Small intestine (tissue), 7 donors: ENCODE results near the gene SERTAD3. TPM values are rescaled to one million over a fixed set of nuclear protein-coding genes. Genes with fewer than 3 reads are reported as not detected.
A peak's percentile ranks its signal among the peaks of the same experiment; 100 is the strongest.
"Not testable (repeated sequence)": the region's sequence is repeated elsewhere in the genome, so short reads cannot be mapped to it uniquely, and the experiment has no call there.

Experiments
- DNase-seq, 2 donors: peaks; one replicate each; pipeline versions ENCODE4 v3.0.0 to v3.0.0-alpha.2; 2013
- FAIRE-seq: peaks from 2 replicates; lab custom pipeline; 2012; peaks lifted over from hg19 to GRCh38; lab: Jason Lieb, UNC
- H3K27ac ChIP-seq, 3 donors: one replicate each; pipeline ENCODE4 v1.5.1; 2013; ENCODE audit warnings: low read length in 2 of 3, mild to moderate bottlenecking in 2 of 3, control low read depth in 1 of 3, inconsistent platforms in 1 of 3, low read depth in 1 of 3, moderate library complexity in 1 of 3
- H3K27me3 ChIP-seq, 3 donors: one replicate each; pipeline ENCODE4 v1.6.1; 2013; ENCODE audit warnings: low read length in 3 of 3, inconsistent platforms in 1 of 3; ENCODE audit not compliant: control insufficient read depth in 3 of 3, insufficient read depth in 3 of 3
- H3K36me3 ChIP-seq, 3 donors: one replicate each; pipeline ENCODE4 v1.6.1; 2013; ENCODE audit warnings: low read length in 3 of 3, inconsistent platforms in 1 of 3, low read depth in 1 of 3, mild to moderate bottlenecking in 1 of 3, moderate library complexity in 1 of 3; ENCODE audit not compliant: control insufficient read depth in 3 of 3, insufficient read depth in 2 of 3
- H3K4me1 ChIP-seq, 3 donors: one replicate each; pipeline ENCODE4 v1.6.1; 2013; ENCODE audit warnings: low read length in 2 of 3, inconsistent platforms in 1 of 3, low read depth in 1 of 3, mild to moderate bottlenecking in 1 of 3, moderate library complexity in 1 of 3; ENCODE audit not compliant: control insufficient read depth in 3 of 3, insufficient read depth in 2 of 3
- H3K4me3 ChIP-seq, 3 donors: one replicate each; pipeline ENCODE4 v1.5.1; 2013; ENCODE audit warnings: low read length in 3 of 3, control low read depth in 1 of 3, inconsistent platforms in 1 of 3, low read depth in 1 of 3, mild to moderate bottlenecking in 1 of 3, moderate library complexity in 1 of 3
- H3K9me3 ChIP-seq, 2 donors: one replicate each; pipeline ENCODE4 v1.6.1; 2013; ENCODE audit warnings: low read depth in 1 of 2, low read length in 1 of 2; ENCODE audit not compliant: control insufficient read depth in 2 of 2, insufficient read depth in 1 of 2
- WGBS, 3 donors: extraction: QIAGEN DNeasy Blood & Tissue Kit; methylation state at CpG; one replicate each; pipeline ENCODE4 v1.1.7; 2013; 5-methylcytosine and 5-hydroxymethylcytosine counted together
- polyA plus RNA-seq, 4 donors: library from polyadenylated mRNA; stranded (reverse) in 3 of 4; unstranded in 1 of 4; fragments of 200-250 nt in 3 of 4; fragments of 120-200 nt in 1 of 4; gene quantifications; one replicate each; pipeline versions ENCODE4 v1.2.1 to v1.2.3, GENCODE V29; 2013
- donor health status: healthy with polysubstance abuse.
- donor health status: control.
- donor health status: control.
- donor health status: Bipolar disorder and iron deficiency.
- donor health status: healthy.

The SERTAD3 gene
- polyA plus RNA-seq, 4 donors: 21.3 to 31.3 (median 28.0) TPM

DNA sequence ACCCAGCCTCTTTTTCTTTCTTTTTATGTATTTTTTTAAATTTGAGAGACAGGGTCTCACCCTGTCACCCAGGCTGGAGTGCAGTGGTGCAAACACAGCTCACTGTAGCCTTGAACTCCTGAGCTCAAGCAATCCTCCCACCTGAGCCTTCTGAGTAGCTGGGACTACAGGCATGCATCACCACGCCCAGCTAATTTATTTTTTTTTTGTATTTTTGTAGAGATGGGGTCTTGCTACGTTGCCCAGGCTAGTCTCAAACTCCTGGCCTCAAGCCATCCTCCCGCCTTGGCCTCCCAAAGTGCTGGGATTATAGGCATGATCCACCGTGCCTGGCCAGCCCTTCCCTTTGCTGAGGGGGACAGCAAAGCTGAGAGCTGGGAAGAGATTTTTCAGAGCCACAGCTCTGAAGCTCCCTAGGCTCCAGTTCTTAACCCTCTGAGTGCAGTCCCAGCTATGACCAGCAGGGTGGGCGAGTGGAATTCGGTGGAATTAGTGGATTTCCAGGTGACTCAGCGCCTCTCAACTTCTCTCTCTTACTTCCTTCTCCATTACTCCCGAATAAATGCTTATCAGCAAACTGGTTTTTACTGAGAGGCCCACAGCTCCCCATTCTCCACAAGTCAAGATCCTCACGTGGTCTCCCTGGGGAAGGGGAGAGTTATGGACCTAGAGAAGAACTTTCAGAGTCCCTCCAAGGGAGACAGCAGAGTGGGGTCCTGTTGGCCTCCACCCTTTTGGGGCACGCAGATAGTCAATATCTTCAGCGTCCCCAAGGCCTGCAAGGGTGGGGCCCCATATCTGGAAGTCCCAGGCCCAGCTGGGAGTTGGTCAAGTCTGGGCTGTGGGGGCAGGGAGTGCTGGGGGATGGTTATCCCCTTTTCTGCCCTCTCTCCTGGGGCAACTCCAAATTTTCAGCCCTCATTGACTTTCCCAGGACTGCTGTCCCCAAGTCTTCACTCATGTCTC lies 20.2 kb upstream of the SERTAD3 start:
- Histone ChIP-seq H3K36me3 (peaks cover 0 to 9% (median 0%) of the 10 kb centered on the region in 3 donors), H3K9me3 (no peaks in the 10 kb centered on the region), H3K27ac (peak overlapping the region; percentile 82 to 94 (median 93)), H3K4me1 (peaks cover 0 to 27% (median 3%) of the 10 kb centered on the region in 3 donors), H3K4me3 (peak overlapping the region in 2 of 3 donors; percentile 65 to 79), H3K27me3 (peaks cover 0 to 18% (median 0%) of the 10 kb centered on the region in 3 donors)
- FAIRE-seq: no peak
- WGBS, 3 donors: 18 to 20% (median 19%) methylated on average over 11 of the region's 11 CpGs
- DNase-seq: peak; percentile 93 to 94

DNA sequence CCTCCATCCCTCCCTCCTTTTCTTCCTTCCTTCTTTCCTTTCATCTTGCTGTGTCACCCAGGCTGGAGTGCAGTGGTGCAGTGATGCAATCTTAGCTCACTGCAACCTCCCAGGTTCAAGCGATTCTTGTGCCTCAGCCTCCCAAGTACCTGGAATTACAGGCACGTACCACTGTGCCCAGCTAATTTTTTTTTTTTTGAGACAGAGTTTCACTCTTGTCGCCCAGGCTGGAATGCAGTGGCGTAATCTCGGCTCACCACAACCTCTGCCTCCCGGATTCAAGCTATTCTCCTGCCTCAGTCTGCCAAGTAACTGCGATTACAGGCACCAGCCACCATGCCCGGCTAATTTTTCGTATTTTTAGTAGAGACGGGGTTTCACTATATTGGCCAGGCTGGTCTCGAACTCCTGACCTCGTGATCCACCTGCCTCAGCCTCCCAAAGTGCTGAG lies 19.5 kb upstream of the SERTAD3 start:
- WGBS, 3 donors: 79 to 84% (median 81%) methylated on average over 12 of the region's 12 CpGs

DNA sequence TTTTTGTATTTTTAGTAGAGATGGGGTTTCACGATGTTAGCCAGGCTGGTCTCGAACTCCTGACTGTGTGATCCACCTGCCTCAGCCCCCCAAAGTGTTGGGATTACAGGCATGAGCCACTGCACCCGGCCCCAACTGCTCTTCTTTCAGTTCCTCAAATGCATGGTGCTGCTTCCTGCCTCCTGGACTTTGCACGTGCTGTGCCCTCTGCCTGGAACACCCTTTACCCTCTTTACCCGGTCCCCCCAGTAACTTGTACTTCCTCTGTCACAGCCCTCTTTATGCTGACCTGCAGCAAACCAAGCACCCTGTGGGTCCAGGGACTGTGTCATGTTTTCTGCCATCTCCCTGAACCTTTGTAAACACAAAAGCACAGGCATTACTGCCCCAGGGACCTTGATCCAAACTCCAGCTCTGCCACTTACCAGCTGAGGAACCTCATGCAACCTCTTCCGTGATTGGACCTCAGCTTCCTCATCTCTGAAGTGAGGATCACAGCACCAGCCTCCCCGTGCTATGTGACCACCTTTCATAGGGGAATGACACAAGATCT lies 17.6 kb upstream of the SERTAD3 start:
- H3K36me3 ChIP-seq: peaks cover 3 to 34% (median 4%) of the 10 kb centered on the region in 3 donors
- H3K4me1 ChIP-seq: peaks cover 0 to 23% (median 3%) of the 10 kb centered on the region in 3 donors
- peaks cover 0 to 6% (median 0%) of the 10 kb centered on the region in 3 donors for H3K27me3 ChIP-seq
- H3K9me3 ChIP-seq: no peaks in the 10 kb centered on the region
- peak; percentile 59 to 69 for DNase-seq
- H3K4me3 ChIP-seq: no peak overlapping the region
- FAIRE-seq: no peak
- 50 to 56% (median 53%) methylated on average over 7 of the region's 7 CpGs for WGBS, 3 donors
- H3K27ac ChIP-seq: peak overlapping the region in 2 of 3 donors; percentile 16 to 66

More for the DNA sequence above, 19.5 kb upstream of the SERTAD3 start:
- DNase-seq, FAIRE-seq, H3K9me3 ChIP-seq, H3K27ac ChIP-seq, H3K4me3 ChIP-seq: not testable (repeated sequence)
- H3K4me1 ChIP-seq: peaks cover 0 to 27% (median 3%) of the 10 kb centered on the region in 3 donors
- H3K27me3 ChIP-seq: peaks cover 0 to 18% (median 0%) of the 10 kb centered on the region in 3 donors
- peaks cover 0 to 16% (median 0%) of the 10 kb centered on the region in 3 donors for H3K36me3 ChIP-seq

DNA sequence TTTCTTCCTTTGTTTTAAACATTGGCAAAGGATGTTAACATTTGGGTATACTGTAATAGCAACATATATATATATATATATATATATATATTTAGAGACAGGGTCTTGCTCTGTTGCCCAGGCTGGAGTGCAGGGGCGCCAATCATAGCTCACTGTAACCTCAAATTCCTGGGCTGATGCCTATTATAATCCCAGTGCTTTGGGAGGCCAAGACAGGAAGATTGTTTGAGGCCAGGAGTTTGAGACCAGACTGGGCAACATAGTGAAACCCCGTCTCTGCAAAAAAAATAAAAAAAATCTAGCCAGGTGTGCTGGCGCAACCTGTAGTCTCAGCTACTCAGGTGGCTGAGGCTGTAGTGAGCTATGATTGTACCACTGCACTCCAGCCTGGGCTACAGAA lies 16.1 kb upstream of the SERTAD3 start:
- DNase-seq (no peak), FAIRE-seq (no peak)
- Histone ChIP-seq H3K27ac (no peak overlapping the region), H3K9me3 (no peaks in the 10 kb centered on the region), H3K4me3 (no peak overlapping the region), H3K36me3 (peaks cover 3 to 46% (median 4%) of the 10 kb centered on the region in 3 donors), H3K27me3 (no peaks in the 10 kb centered on the region), H3K4me1 (peaks cover 0 to 14% (median 3%) of the 10 kb centered on the region in 3 donors)
- 88 to 92% (median 89%) methylated on average over 3 of the region's 3 CpGs for WGBS, 3 donors

DNA sequence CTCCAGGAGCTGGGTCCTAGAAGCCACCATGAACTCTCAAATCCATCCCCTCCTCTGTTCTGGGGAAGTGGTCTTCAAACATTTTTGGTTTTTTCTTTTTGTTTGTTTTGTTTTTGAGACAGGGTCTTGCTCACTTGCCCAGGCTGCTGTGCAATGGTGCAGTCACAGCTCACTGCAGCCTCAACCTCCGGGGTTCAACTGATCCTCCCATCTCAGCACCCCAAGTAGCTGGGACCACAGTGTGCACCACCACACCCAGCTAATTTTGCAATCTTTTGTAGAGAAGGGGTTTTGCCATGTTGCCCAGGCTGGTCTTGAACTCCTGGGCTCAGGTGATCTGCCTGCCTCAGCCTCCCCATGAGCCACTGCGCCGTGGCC lies 14.5 kb upstream of the SERTAD3 start:
- no peak overlapping the region for H3K27ac ChIP-seq
- DNase-seq: no peak
- no peak overlapping the region for H3K4me3 ChIP-seq
- no peak for FAIRE-seq
- H3K36me3 ChIP-seq: peaks cover 3 to 58% (median 4%) of the 10 kb centered on the region in 3 donors
- no peaks in the 10 kb centered on the region for H3K9me3 ChIP-seq
- peaks cover 0 to 2% (median 0%) of the 10 kb centered on the region in 3 donors for H3K4me1 ChIP-seq
- H3K27me3 ChIP-seq: no peaks in the 10 kb centered on the region
- 94 to 98% (median 95%) methylated on average over 3 of the region's 3 CpGs for WGBS, 3 donors

DNA sequence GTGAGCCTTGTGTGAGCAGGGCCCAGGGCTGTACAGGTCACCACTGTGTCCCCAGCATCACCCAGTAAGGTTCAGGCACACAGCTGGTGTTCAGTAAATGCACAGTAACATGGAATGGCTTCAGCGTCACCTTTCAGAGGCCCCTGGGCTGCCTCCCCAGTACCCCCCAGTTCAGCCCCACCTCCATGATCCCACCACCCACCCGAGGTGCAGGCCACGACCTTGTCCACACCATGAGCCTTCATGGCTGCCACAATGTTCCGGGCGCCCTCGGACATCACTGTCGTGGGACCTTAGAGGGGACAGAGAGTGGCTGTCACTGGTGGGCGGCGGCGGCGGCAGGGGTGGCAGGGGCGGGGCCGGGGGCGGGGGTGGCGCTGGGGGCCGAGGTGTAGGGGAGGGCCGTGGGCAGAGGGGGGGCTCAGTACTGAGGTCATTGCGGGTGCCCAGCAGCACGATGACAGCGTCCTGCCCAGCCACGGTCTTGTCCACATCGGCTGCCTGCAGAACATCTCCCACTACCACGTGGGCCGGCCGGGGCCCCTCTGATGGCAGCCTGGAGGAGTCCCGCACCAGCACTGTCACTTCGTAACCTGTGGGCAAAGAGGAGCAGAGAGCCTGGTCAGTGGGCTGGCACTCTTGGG lies 13.9 kb upstream of the SERTAD3 start:
- DNase-seq: no peak
- WGBS, 3 donors: 87 to 89% (median 88%) methylated on average over 23 to 27 of the region's 27 CpGs
- no peak for FAIRE-seq

DNA sequence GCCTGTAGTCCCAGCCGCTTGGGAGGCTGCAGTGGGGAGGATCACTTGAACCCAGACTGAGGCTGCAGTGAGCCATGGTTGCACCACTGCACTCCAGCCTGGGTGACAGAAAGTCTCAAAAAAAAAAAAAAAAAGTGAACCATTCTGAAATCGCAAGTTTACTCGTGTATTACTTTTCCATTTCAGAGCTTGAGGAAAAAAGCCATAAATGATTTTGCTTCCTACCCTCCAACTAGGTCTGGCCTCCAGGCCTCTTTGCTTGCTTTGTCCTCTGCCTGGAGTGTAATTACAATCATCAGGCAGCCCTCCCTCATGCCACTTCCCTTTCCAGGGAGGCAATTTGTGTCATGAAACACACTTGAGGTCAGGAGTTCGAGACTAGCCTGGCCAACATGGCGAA lies 12.9 kb upstream of the SERTAD3 start:
- Histone ChIP-seq H3K9me3 (no peaks in the 10 kb centered on the region), H3K36me3 (peaks cover 3 to 67% (median 4%) of the 10 kb centered on the region in 3 donors), H3K4me3 (no peak overlapping the region), H3K4me1 (peaks cover 0 to 2% (median 0%) of the 10 kb centered on the region in 3 donors), H3K27ac (no peak overlapping the region), H3K27me3 (no peaks in the 10 kb centered on the region)
- FAIRE-seq: no peak
- no peak for DNase-seq
- WGBS, 3 donors: 81 to 89% (median 87%) methylated on average over 5 of the region's 5 CpGs

More for the DNA sequence above, 13.9 kb upstream of the SERTAD3 start:
- no peaks in the 10 kb centered on the region for H3K27me3 ChIP-seq
- H3K4me3 ChIP-seq: no peak overlapping the region
- H3K36me3 ChIP-seq: peaks cover 3 to 61% (median 4%) of the 10 kb centered on the region in 3 donors
- no peaks in the 10 kb centered on the region for H3K9me3 ChIP-seq
- H3K4me1 ChIP-seq: peaks cover 0 to 2% (median 0%) of the 10 kb centered on the region in 3 donors
- no peak overlapping the region for H3K27ac ChIP-seq

DNA sequence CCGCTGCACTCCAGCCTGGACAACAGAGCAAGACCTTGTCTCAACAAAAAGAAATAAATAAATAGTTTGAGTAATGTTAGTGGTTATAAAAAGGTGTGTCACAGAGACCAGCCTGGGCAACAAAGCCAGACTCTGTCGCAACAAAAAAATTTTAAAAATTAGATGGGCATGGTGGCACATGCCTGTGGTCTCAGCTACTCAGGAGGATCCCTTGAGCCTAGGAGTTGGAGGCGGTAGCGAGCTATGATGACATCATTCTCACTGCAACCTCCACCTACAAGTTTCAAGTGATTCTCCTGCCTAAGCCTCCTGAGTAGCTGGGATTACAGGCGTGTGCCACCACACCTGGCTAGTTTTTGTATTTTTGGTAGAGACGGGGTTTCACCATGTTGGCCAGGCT lies 9.8 kb upstream of the SERTAD3 start:
- H3K27ac ChIP-seq, DNase-seq, H3K9me3 ChIP-seq, H3K4me1 ChIP-seq, FAIRE-seq, H3K27me3 ChIP-seq, H3K4me3 ChIP-seq: not testable (repeated sequence)
- 91 to 97% (median 93%) methylated on average over 6 of the region's 6 CpGs for WGBS, 3 donors
- H3K36me3 ChIP-seq: peaks cover 3 to 77% (median 4%) of the 10 kb centered on the region in 3 donors
